HCT116 (cell line): Measurements from ENCODE around the gene BBIP1. TPM values are rescaled to one million over a fixed set of nuclear protein-coding genes. Genes with fewer than 3 reads are reported as not detected.

Experiments used
- ATAC-seq: fragments of 200-7000 bp; cut with Tn5 transposase; 2 replicates; pipeline ENCODE4 v1.9.1; 2020; ENCODE audit warnings: mild to moderate bottlenecking, moderate library complexity
- BruUV-seq: library from RNA; stranded (reverse); fragments of 400-500 nt; replicated peaks from 2 replicates; lab custom pipeline; 2021; lab: Mats Ljungman, UMichigan
- CTCF ChIA-PET: fragments of 300-600 bp; sonication (Branson Sonifier 250); formaldehyde crosslinking; loops from one replicate; lab custom pipeline; 2021; ENCODE audit warnings: antibody characterized with exemption; lab: Charles Lee
- POLR2A ChIA-PET: fragments of 300-600, 350-600 bp; sonication (Branson Sonifier 250); formaldehyde crosslinking; loops from one replicate; lab custom pipeline; 2021; ENCODE audit warnings: antibody characterized with exemption; lab: Charles Lee
- RAD21 ChIA-PET, 2 experiments: fragments of 300-600 bp; sonication (Branson Sonifier 250); formaldehyde crosslinking; loops; one replicate each; lab custom pipeline; 2023; ENCODE audit warnings: low total read pairs in 2 of 2; ENCODE audit not compliant: uncharacterized antibody in 2 of 2, unreplicated experiment in 2 of 2, low non-redundant PET in 1 of 2; lab: Charles Lee
- DNase-seq: peaks from one replicate; pipeline ENCODE4 v3.0.0-alpha.2; 2010; ENCODE audit warnings: low read depth, low spot score
- H2AFZ ChIP-seq: fragments of 200-600 bp; shearing (Covaris generic), sonication (generic); 2 replicates; pipeline ENCODE4 v1.6.1; 2017; ENCODE audit warnings: low read depth, mixed run types, mixed read lengths, antibody characterized with exemption, low read length; ENCODE audit not compliant: poor library complexity, severe bottlenecking
- H3K27ac ChIP-seq: 2 replicates; pipeline ENCODE4 v1.5.1; 2012; ENCODE audit warnings: low read depth, low read length
- H3K27me3 ChIP-seq: fragments of 200-600 bp; sonication (generic); 2 replicates; pipeline ENCODE4 v1.6.1; 2016; ENCODE audit warnings: mixed run types, low read length, mixed read lengths; ENCODE audit not compliant: insufficient read depth
- H3K36me3 ChIP-seq, 2 experiments: fragments of 200-500 bp in 1 of 2; fragments of 200-600 bp in 1 of 2; sonication (Bioruptor generic) in 1 of 2; sonication (generic) in 1 of 2; 2 replicates each; pipeline versions ENCODE4 v1.5.1 to v1.6.1; 2014 to 2016; ENCODE audit warnings: low read length in 2 of 2, inconsistent platforms in 1 of 2, mixed read lengths in 1 of 2, mixed run types in 1 of 2; ENCODE audit not compliant: insufficient read depth in 2 of 2, control insufficient read depth in 1 of 2
- H3K4me1 ChIP-seq, 2 experiments: fragments of 200-600 bp in 1 of 2; sonication (generic) in 1 of 2; 2 replicates each; pipeline versions ENCODE4 v1.5.1 to v1.6.1; 2012 to 2017; ENCODE audit warnings: low read length in 2 of 2, inconsistent platforms in 1 of 2, mild to moderate bottlenecking in 1 of 2, mixed read lengths in 1 of 2, mixed run types in 1 of 2, moderate library complexity in 1 of 2; ENCODE audit not compliant: insufficient read depth in 2 of 2, control insufficient read depth in 1 of 2
- H3K4me2 ChIP-seq: fragments of 200-600 bp; sonication (generic); 2 replicates; pipeline ENCODE4 v1.6.1; 2017; ENCODE audit warnings: mixed run types, low read length, mixed read lengths
- H3K4me3 ChIP-seq, 2 experiments: fragments of 200-600 bp in 1 of 2; sonication (generic) in 1 of 2; replicated peaks in 1 of 2; 2 replicates each; pipeline ENCODE4 v1.5.1; 2011 to 2016; ENCODE audit warnings: low read length in 2 of 2, control low read depth in 1 of 2, low read depth in 1 of 2, mild to moderate bottlenecking in 1 of 2, mixed read lengths in 1 of 2, mixed run types in 1 of 2
- H3K79me2 ChIP-seq: fragments of 200-600 bp; sonication (generic); 2 replicates; pipeline ENCODE4 v1.6.1; 2017; ENCODE audit warnings: mild to moderate bottlenecking, mixed run types, low read length, moderate library complexity, mixed read lengths; ENCODE audit not compliant: insufficient read depth
- H3K9ac ChIP-seq: fragments of 200-600 bp; sonication (generic); 2 replicates; pipeline ENCODE4 v1.6.1; 2016; ENCODE audit warnings: low read length, mixed read lengths
- H3K9me2 ChIP-seq: fragments of 200-600 bp; sonication (generic), shearing (Covaris generic); 2 replicates; pipeline ENCODE4 v1.6.1; 2017; ENCODE audit warnings: mixed run types, mild to moderate bottlenecking, moderate library complexity; ENCODE audit not compliant: insufficient read depth
- H3K9me3 ChIP-seq, 2 experiments: fragments of 200-500 bp in 1 of 2; fragments of 200-600 bp in 1 of 2; sonication (Bioruptor generic) in 1 of 2; sonication (generic) in 1 of 2; 2 replicates each; pipeline ENCODE4 v1.6.1; 2014 to 2017; ENCODE audit warnings: low read length in 2 of 2, mixed read lengths in 2 of 2, inconsistent platforms in 1 of 2, low read depth in 1 of 2, mild to moderate bottlenecking in 1 of 2, mixed run types in 1 of 2, moderate library complexity in 1 of 2; ENCODE audit not compliant: control insufficient read depth in 1 of 2, insufficient read depth in 1 of 2
- H4K20me1 ChIP-seq: fragments of 200-600 bp; sonication (generic), shearing (Covaris generic); 2 replicates; pipeline ENCODE4 v1.6.1; 2017; ENCODE audit warnings: mixed run types, mild to moderate bottlenecking, moderate library complexity; ENCODE audit not compliant: insufficient read depth
- CBX3 ChIP-seq: IDR thresholded peaks from 2 replicates; pipeline ENCODE4 v1.6.1; 2012; ENCODE audit warnings: low read depth
- CEBPB ChIP-seq: IDR thresholded peaks from 2 replicates; pipeline ENCODE4 v1.6.1; 2012; ENCODE audit warnings: low read depth
- CTCF ChIP-seq, 3 experiments: fragments of 200-600 bp in 1 of 3; sonication (generic) in 1 of 3; IDR thresholded peaks in 2 of 3; conservative IDR thresholded peaks in 1 of 3; 2 replicates each; pipeline ENCODE4 v1.5.1; 2012 to 2017; ENCODE audit warnings: low read depth in 2 of 3, low read length in 2 of 3, antibody characterized with exemption in 1 of 3, borderline replicate concordance in 1 of 3, control low read depth in 1 of 3, mild to moderate bottlenecking in 1 of 3, mixed read lengths in 1 of 3, mixed run types in 1 of 3, moderate library complexity in 1 of 3; ENCODE audit not compliant: insufficient read depth in 1 of 3
- EGR1 ChIP-seq: IDR thresholded peaks from 2 replicates; pipeline ENCODE4 v1.6.1; 2012; ENCODE audit warnings: low read depth
- ELF1 ChIP-seq: IDR thresholded peaks from 2 replicates; pipeline ENCODE4 v1.6.1; 2012; ENCODE audit warnings: low read depth, borderline replicate concordance
- EZH2 ChIP-seq: fragments of 200-600 bp; sonication (generic); IDR thresholded peaks from 2 replicates; pipeline ENCODE4 v1.6.1; 2017; ENCODE audit warnings: antibody characterized with exemption, mixed run types
- EZH2phosphoT487 ChIP-seq: fragments of 200-600 bp; IDR thresholded peaks from 2 replicates; pipeline ENCODE4 v1.6.1; 2018; ENCODE audit warnings: antibody characterized with exemption, borderline replicate concordance
- FOSL1 ChIP-seq: IDR thresholded peaks from 2 replicates; pipeline ENCODE4 v1.6.1; 2012; ENCODE audit warnings: low read depth
- JUND ChIP-seq: IDR thresholded peaks from 2 replicates; pipeline ENCODE4 v1.6.1; 2012
- MAX ChIP-seq: IDR thresholded peaks from 2 replicates; pipeline ENCODE4 v1.6.1; 2012
- POLR2A ChIP-seq: IDR thresholded peaks from 2 replicates; pipeline ENCODE4 v1.7.0; 2011; ENCODE audit warnings: borderline replicate concordance; ENCODE audit not compliant: insufficient read depth, insufficient read length; ENCODE audit errors: extremely low read depth
- POLR2AphosphoS5 ChIP-seq: IDR thresholded peaks from 2 replicates; pipeline ENCODE4 v1.6.1; 2011; ENCODE audit warnings: mild to moderate bottlenecking, low read depth, low read length, moderate library complexity
- SIN3A ChIP-seq: IDR thresholded peaks from 2 replicates; pipeline ENCODE4 v1.6.1; 2012; ENCODE audit warnings: low read depth
- SP1 ChIP-seq: IDR thresholded peaks from 2 replicates; pipeline ENCODE4 v1.6.1; 2012; ENCODE audit warnings: low read depth
- SRF ChIP-seq: IDR thresholded peaks from 2 replicates; pipeline ENCODE4 v1.6.1; 2012; ENCODE audit warnings: low read depth
- ZBTB33 ChIP-seq: IDR thresholded peaks from 2 replicates; pipeline ENCODE4 v1.6.1; 2011; ENCODE audit warnings: mild to moderate bottlenecking, low read length, moderate library complexity; ENCODE audit not compliant: insufficient replicate concordance; ENCODE audit errors: extremely low read depth
- ZFX ChIP-seq: fragments of 450-650 bp; IDR thresholded peaks from 2 replicates; pipeline ENCODE4 v1.6.1; 2017
- ZNF274 ChIP-seq: fragments of 200-500 bp; sonication (Bioruptor generic); IDR thresholded peaks from 2 replicates; pipeline ENCODE4 v1.6.1; 2014; ENCODE audit warnings: mild to moderate bottlenecking, low read depth, low read length, inconsistent platforms
- intact Hi-C: fragments of 100-400 bp; cut with micrococcal nuclease; formaldehyde crosslinking; loops from 2 replicates; pipeline ENCODE4 v1.10.0; 2022
- total RNA-seq: library from RNA; stranded (reverse); gene quantifications from one replicate; pipeline ENCODE4 v1.2.1, GENCODE V29; 2021; ENCODE audit not compliant: unreplicated experiment

Gene BBIP1
- total RNA-seq, 1 experiment from 2014 or later = 38.9 TPM

- TF ChIP-seq FOSL1 (0 out of 2 replicates have a peak, but pooled peaks have one; percentile 17), EZH2 (no peak), ZFX (no peak), MAX (0 out of 2 replicates have a peak, but pooled peaks have one; percentile 31), ZBTB33 (no peak), ELF1 (no peak), SIN3A (no peak), SRF (no peak), POLR2AphosphoS5 (no peak)
Observed at GRCh38 chr10:110893559-110894179, 25.3 kb downstream of the BBIP1 start (continued).

GRCh38 chr10:110892602-110893288 is 26.2 kb downstream of the BBIP1 start:
- no peaks in the 10 kb centered on the region for H3K9me3 ChIP-seq
- intact Hi-C loops = loop anchor here (1.0 to 5.0 kb wide), 4 partner anchors 90 to 580 kb away; no protein-coding TSS in a partner anchor
- ChIA-PET RAD21 (interaction anchor here (1.6 kb wide), 2 partner anchors 146 to 147 kb away, joined by 5 to 8 read pairs; no protein-coding TSS in a partner anchor), POLR2A (no interaction called here), CTCF (interaction anchor here (1.0 to 4.7 kb wide), 8 partner anchors 10 to 146 kb away, joined by 4 to 17 read pairs (median 6); partner anchors contain the start of genes BBIP1, PDCD4 and SHOC2)
- no TSS peak for BruUV-seq
- H3K79me2 ChIP-seq = no peaks in the 10 kb centered on the region
- H3K4me1 ChIP-seq = no peaks in the 10 kb centered on the region
- H3K9me2 ChIP-seq = no peaks in the 10 kb centered on the region
- no peak overlapping the region for H2AFZ ChIP-seq
- H3K27me3 ChIP-seq = no peaks in the 10 kb centered on the region
- no peak overlapping the region for H3K4me3 ChIP-seq
- DNase-seq (no peak), ATAC-seq (no peak)
- no peak overlapping the region for H3K27ac ChIP-seq
- H4K20me1 ChIP-seq = 0 out of 2 replicates have a peak, but pooled peaks cover 3% of the 10 kb centered on the region
- no peak overlapping the region for H3K9ac ChIP-seq
- no peaks in the 10 kb centered on the region; a peak in 1 of 4 replicates for H3K36me3 ChIP-seq
- H3K4me2 ChIP-seq = no peak overlapping the region
- TF ChIP-seq CEBPB (no peak), MAX (no peak), EZH2 (no peak), JUND (no peak), CTCF (IDR thresholded peaks at IDR 0.05 in 2 of 3, conservative IDR thresholded peaks at IDR 0.05 in 1 of 3; ENCODE audit: borderline replicate concordance in 1 of 3, insufficient read depth in 1 of 3, low read depth in 2 of 3, low read length in 2 of 3) (no peak), CBX3 (no peak), EGR1 (no peak), EZH2phosphoT487 (no peak), FOSL1 (no peak), ZBTB33 (no peak), ZNF274 (no peak), POLR2AphosphoS5 (no peak), SP1 (no peak), POLR2A (no peak)
